ENCODE measurements around the gene MIEF1. TPM values are rescaled to one million over a fixed set of nuclear protein-coding genes. Genes with fewer than 3 reads are reported as not detected.
A peak's percentile ranks its signal among the peaks of the same experiment; 100 is the strongest.
"Not testable (repeated sequence)": the region's sequence is repeated elsewhere in the genome, so short reads cannot be mapped to it uniquely, and the experiment has no call there.

The MIEF1 gene
- total and polyA plus RNA-seq, 5 donors, result 9.0 to 22.2 (median 17.2) TPM

- no peak overlapping the region for H3K27ac ChIP-seq (ENCODE audit: low read length)
- DNase-seq, result peak in 2 of 3 donors; percentile 75 to 87
Observed at GRCh38 chr22:39514373-39514973, 12.4 kb downstream of the MIEF1 start.

GRCh38 chr22:39515266-39516050 is 13.4 kb downstream of the MIEF1 start:
- ATAC-seq, result no peak

More at GRCh38 chr22:39514373-39514973, 12.4 kb downstream of the MIEF1 start:
- Histone ChIP-seq H3K9me3 (ENCODE audit: control insufficient read depth, low read length) (no peaks in the 10 kb centered on the region), H3K4me1 (ENCODE audit: control insufficient read depth, insufficient read depth, low read length) (peaks cover 3% of the 10 kb centered on the region), H3K27me3 (ENCODE audit: control insufficient read depth, insufficient read depth) (no peaks in the 10 kb centered on the region), H3K4me3 (ENCODE audit: low read length) (no peak overlapping the region)
- intact Hi-C loops (cut with DNase I), result loop anchor here in 2 of 4 donors (10.0 kb wide), 1 partner anchor 110 kb away; no protein-coding TSS in a partner anchor
- peak in 1 of 2 donors; percentile 10 for ATAC-seq
- 38% methylated on average over 8 of the region's 8 CpGs for WGBS

GRCh38 chr22:39517470-39517869 is 15.4 kb downstream of the MIEF1 start:
- intact Hi-C loops (cut with DNase I), result loop anchor here in 2 of 4 donors (10.0 kb wide), 1 partner anchor 113 kb away; no protein-coding TSS in a partner anchor
- Histone ChIP-seq H3K9me3 (ENCODE audit: control insufficient read depth, low read length) (no peaks in the 10 kb centered on the region), H3K4me1 (ENCODE audit: control insufficient read depth, insufficient read depth, low read length) (peaks cover 3% of the 10 kb centered on the region), H3K4me3 (ENCODE audit: low read length) (no peak overlapping the region), H3K27ac (ENCODE audit: low read length) (no peak overlapping the region), H3K27me3 (ENCODE audit: control insufficient read depth, insufficient read depth) (no peaks in the 10 kb centered on the region)
- no peak for ATAC-seq
- WGBS, result 78% methylated on average over 3 of the region's 3 CpGs
- no peak for DNase-seq

More at GRCh38 chr22:39515266-39516050, 13.4 kb downstream of the MIEF1 start:
- 81% methylated on average over 12 of the region's 12 CpGs for WGBS
- Histone ChIP-seq H3K4me1 (ENCODE audit: control insufficient read depth, insufficient read depth, low read length) (peaks cover 3% of the 10 kb centered on the region), H3K27me3 (ENCODE audit: control insufficient read depth, insufficient read depth) (no peaks in the 10 kb centered on the region), H3K4me3 (ENCODE audit: low read length) (no peak overlapping the region), H3K9me3 (ENCODE audit: control insufficient read depth, low read length) (no peaks in the 10 kb centered on the region), H3K27ac (ENCODE audit: low read length) (no peak overlapping the region)
- intact Hi-C loops (cut with DNase I), result loop anchor here in 2 of 4 donors (10.0 kb wide), 1 partner anchor 111 kb away; no protein-coding TSS in a partner anchor
- DNase-seq, result no peak

GRCh38 chr22:39518144-39518786 is 16.2 kb downstream of the MIEF1 start:
- Histone ChIP-seq H3K27me3 (ENCODE audit: control insufficient read depth, insufficient read depth) (no peaks in the 10 kb centered on the region), H3K27ac (ENCODE audit: low read length) (no peak overlapping the region), H3K4me3 (ENCODE audit: low read length) (no peak overlapping the region), H3K4me1 (ENCODE audit: control insufficient read depth, insufficient read depth, low read length) (peaks cover 3% of the 10 kb centered on the region), H3K9me3 (ENCODE audit: control insufficient read depth, low read length) (no peaks in the 10 kb centered on the region)
- WGBS, result 54% methylated on average over 5 of the region's 5 CpGs
- intact Hi-C loops (cut with DNase I), result loop anchor here in 2 of 4 donors (10.0 kb wide), 1 partner anchor 113 kb away; no protein-coding TSS in a partner anchor
- ATAC-seq (no peak), DNase-seq (no peak)

- DNase-seq (peak in 1 of 3 donors; percentile 67), ATAC-seq (no peak)
- H3K4me1 ChIP-seq (ENCODE audit: control insufficient read depth, insufficient read depth, low read length), result peaks cover 3% of the 10 kb centered on the region
- 9% methylated on average over 24 of the region's 24 CpGs for WGBS
- intact Hi-C loops (cut with DNase I), result loop anchor here in 2 of 4 donors (10.0 kb wide), 1 partner anchor 114 kb away; no protein-coding TSS in a partner anchor
- no peaks in the 10 kb centered on the region for H3K9me3 ChIP-seq (ENCODE audit: control insufficient read depth, low read length)
- no peaks in the 10 kb centered on the region for H3K27me3 ChIP-seq (ENCODE audit: control insufficient read depth, insufficient read depth)
- peak overlapping the region; percentile 94 for H3K27ac ChIP-seq (ENCODE audit: low read length)
- H3K4me3 ChIP-seq (ENCODE audit: low read length), result peak overlapping the region; percentile 91
Observed at GRCh38 chr22:39518996-39519680, 17.0 kb downstream of the MIEF1 start.

- intact Hi-C loops (cut with DNase I), result loop anchor here (5.0 to 10.0 kb wide), 3 partner anchors 115 to 202 kb away; partner anchors contain the start of genes RPL3 (in 1 of the 4) and SYNGR1 (in 1 of the 4)
- Histone ChIP-seq H3K9me3 (ENCODE audit: control insufficient read depth, low read length) (no peaks in the 10 kb centered on the region), H3K27ac (ENCODE audit: low read length) (peak overlapping the region; percentile 94), H3K4me1 (ENCODE audit: control insufficient read depth, insufficient read depth, low read length) (peaks cover 6% of the 10 kb centered on the region), H3K27me3 (ENCODE audit: control insufficient read depth, insufficient read depth) (no peaks in the 10 kb centered on the region), H3K4me3 (ENCODE audit: low read length) (peak overlapping the region; percentile 91)
- ATAC-seq (peak; percentile 88), DNase-seq (peak; percentile 98 to 99 (median 98))
- WGBS, result under 1% methylated on average over 47 of the region's 47 CpGs
Observed at GRCh38 chr22:39519681-39520225, 17.7 kb downstream of the MIEF1 start.

- peak; percentile 94 to 98 (median 97) for DNase-seq
- peak; percentile 68 for ATAC-seq
- Histone ChIP-seq H3K4me3 (ENCODE audit: low read length) (peak within 1 kb of the TSS; percentile 91), H3K27ac (ENCODE audit: low read length) (peak within 1 kb of the TSS; percentile 97), H3K4me1 (ENCODE audit: control insufficient read depth, insufficient read depth, low read length) (peaks cover 6% of the 10 kb centered on the region), H3K27me3 (ENCODE audit: control insufficient read depth, insufficient read depth) (no peaks in the 10 kb centered on the region), H3K9me3 (ENCODE audit: control insufficient read depth, low read length) (no peaks in the 10 kb centered on the region)
- intact Hi-C loops (cut with DNase I), result loop anchor here in 2 of 4 donors (5.0 to 10.0 kb wide), 3 partner anchors 116 to 203 kb away; partner anchors contain the start of genes RPL3 (in 1 of the 2) and SYNGR1 (in 1 of the 2)
- under 1% methylated on average over 86 of the region's 86 CpGs for WGBS
Observed at GRCh38 chr22:39520226-39521105, 18.4 kb downstream of the MIEF1 start, which contains the start of gene ATF4. Gene ATF4, plus strand, starts transcription at chr22:39520562. Its CDS starts 884 bp downstream, at chr22:39521446.

- peak overlapping the region; percentile 91 for H3K4me3 ChIP-seq (ENCODE audit: low read length)
- 2% methylated on average over 28 of the region's 28 CpGs for WGBS
- not testable (repeated sequence) for H3K9me3 ChIP-seq (ENCODE audit: control insufficient read depth, low read length); H3K4me1 ChIP-seq (ENCODE audit: control insufficient read depth, insufficient read depth, low read length); ATAC-seq; H3K27me3 ChIP-seq (ENCODE audit: control insufficient read depth, insufficient read depth)
- peak in 1 of 3 donors; percentile 41 for DNase-seq
- intact Hi-C loops (cut with DNase I), result loop anchor here in 2 of 4 donors (5.0 to 10.0 kb wide), 3 partner anchors 116 to 204 kb away; partner anchors contain the start of genes RPL3 (in 1 of the 2) and SYNGR1 (in 1 of the 2)
- H3K27ac ChIP-seq (ENCODE audit: low read length), result peak overlapping the region; percentile 70
Observed at GRCh38 chr22:39521106-39521885, 19.2 kb downstream of the MIEF1 start.

Measured in right cardiac atrium (tissue), 5 donors.